Retinal pigment epithelial cell (primary cell): ENCODE data around the gene SKP1.
"Not testable (repeated sequence)": the region's sequence is repeated elsewhere in the genome, so short reads cannot be mapped to it uniquely, and the experiment has no call there.

Experiments
- DNase-seq: peaks from one replicate; pipeline ENCODE4 v3.0.0-alpha.2; 2010; ENCODE audit warnings: low read depth
- H3K4me3 ChIP-seq: 2 replicates; pipeline ENCODE4 v1.5.1; 2011; ENCODE audit warnings: mild to moderate bottlenecking, low read length, control low read depth, moderate library complexity
- CTCF ChIP-seq: conservative IDR thresholded peaks from 2 replicates; pipeline ENCODE4 v1.5.1; 2011; ENCODE audit warnings: low read depth, low read length, control low read depth, inconsistent platforms

The SKP1 gene

GRCh38 chr5:134176511-134177368 is at the start of gene SKP1:
Gene SKP1 (minus strand): TSS chr5:134176950. CDS start chr5:134174022, 2,928 bp downstream.
- TF ChIP-seq CTCF, result no peak
- DNase-seq, result no peak
- peak within 1 kb of the TSS; percentile 98 for H3K4me3 ChIP-seq

- peak; percentile 91 for DNase-seq
- TF ChIP-seq CTCF, result no peak
- peak within 1 kb of the TSS; percentile 93 for H3K4me3 ChIP-seq
Observed at GRCh38 chr5:134225780-134226440, 49.2 kb upstream of the SKP1 start, which contains the start of gene PPP2CA. Gene PPP2CA (minus strand): TSS chr5:134226073. CDS start chr5:134225861, 212 bp downstream.

- TF ChIP-seq CTCF, result no peak
- peak; percentile 82 for DNase-seq
- H3K4me3 ChIP-seq, result peak overlapping the region; percentile 93
Observed at GRCh38 chr5:134224888-134225779, 48.4 kb upstream of the SKP1 start.

- no peak for DNase-seq
- H3K4me3 ChIP-seq, result peak overlapping the region; percentile 93
- no peak for TF ChIP-seq CTCF
Observed at GRCh38 chr5:134223406-134224248, 46.9 kb upstream of the SKP1 start.

- H3K4me3 ChIP-seq, DNase-seq: not testable (repeated sequence)
Observed at GRCh38 chr5:134221690-134222089, 44.9 kb upstream of the SKP1 start.

- DNase-seq, result no peak
- no peak for TF ChIP-seq CTCF
- no peak overlapping the region for H3K4me3 ChIP-seq
Observed at GRCh38 chr5:134215757-134216156, 39.0 kb upstream of the SKP1 start.

- not testable (repeated sequence) for DNase-seq
Observed at GRCh38 chr5:134211263-134212031, 34.7 kb upstream of the SKP1 start.

More at GRCh38 chr5:134211263-134212031, 34.7 kb upstream of the SKP1 start:
- H3K4me3 ChIP-seq, result not testable (repeated sequence)
